ENCODE results near the gene DCDC2.
"Not testable (repeated sequence)": the region's sequence is repeated elsewhere in the genome, so short reads cannot be mapped to it uniquely, and the experiment has no call there.

The DCDC2 gene

GRCh38 chr6:24257282-24257681, 100.6 kb downstream of the DCDC2 start:
- no peak for DNase-seq (ENCODE audit: low read depth)

DNA sequence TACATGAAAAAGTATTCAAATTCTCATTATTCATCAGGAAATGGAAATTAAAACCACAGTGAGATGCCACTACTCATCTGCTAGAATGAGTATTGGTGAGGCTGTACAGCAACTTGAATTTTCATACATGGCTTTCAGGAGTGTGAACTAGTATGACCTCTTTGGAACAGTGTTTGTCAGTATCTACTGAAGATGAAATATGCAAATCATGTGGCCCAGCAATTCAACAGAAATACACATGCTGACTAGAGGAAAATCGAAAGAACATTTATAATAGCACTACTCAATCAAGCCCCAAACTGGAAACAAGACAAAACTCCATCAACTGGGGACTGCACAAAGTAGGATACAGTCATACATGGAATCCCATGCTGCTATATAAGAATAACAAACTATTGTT, 102.2 kb downstream of the DCDC2 start:
- no peak for DNase-seq (ENCODE audit: low read depth)

- no peak for DNase-seq (ENCODE audit: low read depth)
Measured at GRCh38 chr6:24253360-24253759, 104.5 kb downstream of the DCDC2 start.

- no peak for DNase-seq (ENCODE audit: low read depth)
Measured at GRCh38 chr6:24252280-24252679, 105.6 kb downstream of the DCDC2 start.

DNA sequence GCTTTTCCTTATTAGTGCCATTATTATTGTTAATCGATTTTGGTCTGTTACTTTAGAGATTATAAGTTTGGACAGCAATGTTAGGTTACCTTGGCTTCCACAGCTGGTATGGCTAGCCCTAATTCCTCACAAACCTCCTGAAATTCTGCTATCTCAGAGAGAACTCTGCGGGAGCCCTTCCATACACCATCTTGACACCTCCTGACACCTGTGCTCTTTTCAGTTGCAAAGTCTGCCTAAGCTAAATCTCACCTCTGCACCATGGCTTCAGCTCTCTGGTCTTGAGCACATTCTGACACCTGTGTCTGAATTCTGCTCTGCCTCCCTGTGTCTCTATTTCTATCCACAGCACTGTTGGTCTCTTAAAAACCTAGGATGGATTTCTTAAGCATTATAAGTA, 106.5 kb downstream of the DCDC2 start:
- no peak for DNase-seq (ENCODE audit: low read depth)

- no peak for DNase-seq (ENCODE audit: low read depth)
Measured at GRCh38 chr6:24249926-24250325, 107.9 kb downstream of the DCDC2 start.

GRCh38 chr6:24245275-24245674, 112.6 kb downstream of the DCDC2 start:
- DNase-seq (ENCODE audit: low read depth): no peak

DNA sequence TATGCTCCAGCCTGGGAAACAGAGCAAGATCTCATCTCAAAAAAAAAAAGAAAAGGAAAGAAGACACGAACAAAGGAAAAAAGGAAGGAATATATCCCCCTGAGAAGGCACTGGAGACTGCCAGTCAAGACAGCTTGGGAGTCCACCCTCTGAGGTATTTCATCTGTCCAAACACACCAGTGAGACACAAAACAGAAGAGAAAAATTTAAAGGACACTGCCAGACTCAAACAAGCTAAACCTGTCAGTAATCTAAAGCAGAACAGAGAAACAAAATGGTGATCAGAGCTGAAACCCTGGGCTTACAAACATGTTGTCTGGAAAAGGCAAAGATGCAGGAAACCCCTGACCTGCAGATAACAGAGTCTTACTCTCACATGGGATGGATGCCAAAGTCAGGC, 114.9 kb downstream of the DCDC2 start:
- DNase-seq (ENCODE audit: low read depth): no peak

DNA sequence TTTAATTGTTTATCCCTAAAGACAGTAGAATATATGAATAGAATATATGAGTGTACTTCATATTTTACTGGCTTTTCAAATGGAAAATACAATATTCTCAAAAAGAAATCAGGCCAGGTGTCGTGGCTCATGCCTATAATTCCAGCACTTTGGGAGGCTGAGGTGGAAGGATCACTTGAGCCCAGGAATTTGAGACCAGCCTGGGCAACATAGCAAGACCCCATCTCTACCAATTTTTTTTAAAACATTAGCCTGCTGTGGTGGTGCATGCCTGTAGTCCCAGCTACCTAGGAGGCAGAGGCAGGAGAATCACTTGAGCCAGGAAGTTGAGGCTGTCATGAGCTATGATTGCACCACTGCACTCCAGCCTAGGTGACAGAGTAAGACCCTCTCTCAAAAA, 116.1 kb downstream of the DCDC2 start:
- not testable (repeated sequence) for DNase-seq (ENCODE audit: low read depth)

GRCh38 chr6:24240943-24241342, 116.9 kb downstream of the DCDC2 start:
- DNase-seq (ENCODE audit: low read depth): no peak

- no peak for DNase-seq (ENCODE audit: low read depth)
Measured at GRCh38 chr6:24240380-24240928, 117.4 kb downstream of the DCDC2 start.

GRCh38 chr6:24238700-24239099, 119.2 kb downstream of the DCDC2 start:
- DNase-seq (ENCODE audit: low read depth): no peak

DNA sequence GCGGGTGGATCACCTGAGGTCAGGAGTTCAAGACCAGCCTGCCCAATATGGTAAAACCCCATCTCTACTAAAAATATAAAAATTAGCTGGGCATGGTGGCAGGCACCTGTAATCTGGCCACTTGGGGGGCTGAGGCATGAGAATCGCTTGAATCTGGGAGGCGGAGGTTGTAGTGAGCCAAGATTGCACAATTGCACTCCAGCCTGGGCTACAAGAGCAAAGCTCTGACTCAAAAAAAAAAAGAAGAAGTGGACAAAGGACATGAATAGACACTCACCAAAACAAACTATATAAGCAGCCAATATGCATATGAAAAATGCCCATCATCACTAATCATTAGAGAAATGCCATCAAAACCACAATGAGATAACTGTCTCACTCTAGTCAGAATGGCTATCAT, 121.1 kb downstream of the DCDC2 start:
- DNase-seq (ENCODE audit: low read depth): not testable (repeated sequence)

- DNase-seq (ENCODE audit: low read depth): no peak
Measured at GRCh38 chr6:24233813-24234442, 123.9 kb downstream of the DCDC2 start.

- no peak for DNase-seq (ENCODE audit: low read depth)
Measured at GRCh38 chr6:24231438-24231977, 126.4 kb downstream of the DCDC2 start.

DNA sequence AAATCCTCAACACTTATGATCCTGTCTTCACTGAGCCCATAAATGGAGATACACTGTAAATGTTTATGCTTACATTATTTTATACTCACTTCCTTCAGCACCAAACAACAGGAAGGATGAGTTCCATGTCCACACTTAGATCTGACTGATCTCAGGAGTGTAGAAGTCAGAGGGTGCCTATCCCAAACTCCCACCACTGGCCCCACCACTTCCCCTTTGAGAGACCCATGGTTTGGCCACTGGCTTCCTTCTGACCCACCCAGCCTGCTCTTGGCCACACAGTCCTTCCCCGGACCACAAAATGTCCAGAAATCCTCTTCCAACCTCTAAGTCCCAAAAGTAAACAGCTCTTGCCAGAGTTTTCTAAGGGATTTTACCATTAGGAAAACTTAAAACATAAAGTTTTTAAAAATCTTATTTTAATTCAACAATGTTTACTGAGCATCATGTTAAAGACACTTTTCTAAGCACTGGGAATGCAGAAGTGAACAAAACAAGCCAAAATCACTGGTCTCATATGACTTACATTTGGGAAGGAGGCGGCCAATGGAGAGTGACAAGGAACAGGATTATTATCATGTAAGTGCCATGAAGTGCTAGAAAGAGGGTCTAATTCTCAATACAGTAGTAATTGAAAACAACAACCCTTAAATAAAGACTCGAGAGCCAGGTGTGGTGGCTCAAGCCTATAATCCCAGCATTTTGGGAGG, 128.0 kb downstream of the DCDC2 start:
- no peak for DNase-seq (ENCODE audit: low read depth)

- DNase-seq (ENCODE audit: low read depth): no peak
Measured at GRCh38 chr6:24228681-24229255, 129.1 kb downstream of the DCDC2 start.

DNA sequence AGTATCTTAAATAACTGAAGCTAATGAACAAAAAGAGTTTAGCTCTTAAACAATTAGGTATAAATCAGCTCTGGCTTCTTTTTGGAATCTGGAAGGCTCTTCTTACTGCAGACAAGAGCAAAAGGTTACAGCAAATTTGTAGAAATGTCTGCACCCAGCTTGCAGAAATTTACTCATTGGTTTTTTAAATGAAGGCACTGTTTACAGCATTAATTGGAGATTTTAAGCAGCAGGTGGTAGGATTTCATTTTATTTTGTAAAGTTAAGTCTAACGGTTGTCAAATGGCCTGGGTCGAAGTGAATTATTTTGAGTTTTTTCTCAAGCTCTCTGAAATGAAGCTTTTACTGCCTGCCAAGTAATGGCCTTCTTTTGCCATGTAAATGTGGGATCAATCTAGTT, 129.7 kb downstream of the DCDC2 start:
- DNase-seq (ENCODE audit: low read depth): no peak

DNA sequence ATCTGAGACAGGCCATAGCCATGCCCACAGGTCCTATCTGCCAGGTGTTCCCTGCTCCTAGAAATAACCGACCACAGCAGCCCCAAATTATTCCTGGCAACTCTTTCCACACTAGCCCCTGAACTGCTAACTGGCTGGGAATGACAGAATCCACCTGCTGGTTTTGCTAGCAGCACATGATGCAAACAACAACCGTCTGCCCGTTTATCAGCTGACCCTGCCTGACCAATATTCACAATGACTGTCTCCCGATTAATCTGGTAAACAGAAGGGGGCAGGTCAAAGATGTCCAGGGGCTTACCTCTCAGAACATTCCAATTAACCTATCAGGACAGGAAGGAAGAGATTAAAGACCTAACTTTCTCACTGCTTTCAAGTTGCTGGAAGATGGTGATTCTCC, 130.3 kb downstream of the DCDC2 start:
- DNase-seq (ENCODE audit: low read depth): no peak

- DNase-seq (ENCODE audit: low read depth): no peak
Measured at GRCh38 chr6:24226541-24226940, 131.3 kb downstream of the DCDC2 start.

GRCh38 chr6:24225838-24226237, 132.0 kb downstream of the DCDC2 start:
- DNase-seq (ENCODE audit: low read depth): no peak

GRCh38 chr6:24223115-24223919, 134.5 kb downstream of the DCDC2 start:
- no peak for DNase-seq (ENCODE audit: low read depth)
